Muscle layer of colon (tissue), 2 donors: ENCODE results near the gene LBHD1.
"Not testable (repeated sequence)": the region's sequence is repeated elsewhere in the genome, so short reads cannot be mapped to it uniquely, and the experiment has no call there.

Source experiments
- H3K27ac ChIP-seq: one replicate; pipeline ENCODE4 v1.7.0; 2013; ENCODE audit warnings: low read depth, mild to moderate bottlenecking, low read length, moderate library complexity
- H3K27me3 ChIP-seq, 2 donors: one replicate each; pipeline ENCODE4 v1.7.0; 2013; ENCODE audit warnings: low read length in 2 of 2, mild to moderate bottlenecking in 2 of 2; ENCODE audit not compliant: insufficient read depth in 2 of 2, control insufficient read depth in 1 of 2
- H3K36me3 ChIP-seq: one replicate; pipeline ENCODE4 v1.7.0; 2013; ENCODE audit warnings: mild to moderate bottlenecking, low read length; ENCODE audit not compliant: insufficient read depth
- H3K4me1 ChIP-seq: one replicate; pipeline ENCODE4 v1.7.0; 2013; ENCODE audit warnings: mild to moderate bottlenecking, low read length; ENCODE audit not compliant: insufficient read depth
- H3K4me3 ChIP-seq, 2 donors: one replicate each; pipeline ENCODE4 v1.7.0; 2013; ENCODE audit warnings: low read length in 2 of 2, low read depth in 1 of 2, mild to moderate bottlenecking in 1 of 2, moderate library complexity in 1 of 2
- H3K9ac ChIP-seq: one replicate; pipeline ENCODE4 v1.7.0; 2013; ENCODE audit warnings: low read length
- H3K9me3 ChIP-seq: one replicate; pipeline ENCODE4 v1.7.0; 2013; ENCODE audit warnings: mild to moderate bottlenecking, low read length
- donor health status: abdominal sarcoma.
- donor health status: Adenocarcinoma of cecum.

The LBHD1 gene

DNA sequence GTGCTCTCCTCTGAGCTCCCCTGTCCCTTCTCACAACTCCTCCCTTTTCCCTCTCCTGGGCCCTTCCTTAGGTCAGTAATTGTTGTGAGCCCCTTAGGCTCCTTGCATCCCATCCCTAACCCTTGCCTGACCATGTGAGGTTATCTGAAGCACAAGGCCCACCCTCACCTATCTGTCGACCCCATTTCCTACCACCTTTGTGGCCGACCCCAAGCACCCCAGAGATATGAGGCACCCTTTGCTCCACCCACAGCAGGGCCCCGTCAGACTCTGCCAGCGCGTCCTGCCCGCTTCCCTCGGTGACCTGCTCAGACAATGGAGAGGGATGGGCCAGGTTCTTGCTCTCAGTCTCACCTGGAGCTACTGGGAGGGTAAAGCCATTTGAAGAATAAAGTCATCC is 36.7 kb upstream of the LBHD1 start:
- Histone ChIP-seq H3K4me1 (peaks cover 37% of the 10 kb centered on the region), H3K36me3 (peaks cover 21% of the 10 kb centered on the region), H3K27me3 (no peaks in the 10 kb centered on the region), H3K27ac (peak overlapping the region; percentile 90), H3K4me3 (peak overlapping the region; percentile 51 to 90), H3K9ac (peak overlapping the region; percentile 79), H3K9me3 (no peaks in the 10 kb centered on the region)

DNA sequence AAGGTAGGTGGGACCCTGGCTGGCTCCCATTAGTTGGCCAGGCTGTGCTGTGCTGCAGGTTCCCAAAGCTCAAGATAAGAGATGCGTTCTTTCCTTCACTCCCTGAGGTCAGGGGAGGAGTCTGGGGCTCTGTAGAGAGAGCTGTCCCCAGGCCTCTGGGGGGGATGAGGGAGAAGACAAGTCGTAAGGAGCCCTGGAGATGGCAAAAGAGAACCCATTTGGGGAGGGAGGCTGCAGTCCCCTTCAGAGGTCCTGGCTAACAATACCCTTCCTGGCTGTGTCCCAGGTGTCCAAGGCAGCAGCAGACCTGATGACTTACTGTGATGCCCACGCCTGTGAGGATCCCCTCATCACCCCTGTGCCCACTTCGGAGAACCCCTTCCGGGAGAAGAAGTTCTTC is 36.3 kb upstream of the LBHD1 start:
- no peaks in the 10 kb centered on the region for H3K27me3 ChIP-seq
- H3K36me3 ChIP-seq: peaks cover 17% of the 10 kb centered on the region
- no peaks in the 10 kb centered on the region for H3K9me3 ChIP-seq
- H3K9ac ChIP-seq: no peak overlapping the region
- peaks cover 37% of the 10 kb centered on the region for H3K4me1 ChIP-seq
- H3K27ac ChIP-seq: peak overlapping the region; percentile 90
- peak overlapping the region; percentile 51 to 90 for H3K4me3 ChIP-seq

GRCh38 chr11:62707277-62707861 is 35.3 kb upstream of the LBHD1 start, which contains the start of the genes BSCL2 and GNG3:
TSS of gene BSCL2 (minus strand) at chr11:62707424. CDS start at chr11:62707195, 229 bp downstream.
TSS of gene GNG3 (plus strand) at chr11:62707676. CDS start at chr11:62708296, 620 bp downstream.
- peak within 1 kb of the TSS; percentile 90 for H3K27ac ChIP-seq
- H3K4me3 ChIP-seq: peak within 1 kb of the TSS; percentile 51 to 90
- H3K36me3 ChIP-seq: peaks cover 9% of the 10 kb centered on the region
- H3K4me1 ChIP-seq: peaks cover 37% of the 10 kb centered on the region
- no peaks in the 10 kb centered on the region for H3K9me3 ChIP-seq
- H3K9ac ChIP-seq: peak within 1 kb of the TSS; percentile 14
- H3K27me3 ChIP-seq: no peaks in the 10 kb centered on the region

- Histone ChIP-seq H3K36me3 (peaks cover 6% of the 10 kb centered on the region), H3K9ac (peak overlapping the region; percentile 14), H3K27ac (peak overlapping the region; percentile 86), H3K27me3 (no peaks in the 10 kb centered on the region), H3K9me3 (no peaks in the 10 kb centered on the region), H3K4me3 (peak overlapping the region; percentile 43 to 88), H3K4me1 (peaks cover 37% of the 10 kb centered on the region)
Measured at GRCh38 chr11:62706850-62707247, 34.8 kb upstream of the LBHD1 start.

DNA sequence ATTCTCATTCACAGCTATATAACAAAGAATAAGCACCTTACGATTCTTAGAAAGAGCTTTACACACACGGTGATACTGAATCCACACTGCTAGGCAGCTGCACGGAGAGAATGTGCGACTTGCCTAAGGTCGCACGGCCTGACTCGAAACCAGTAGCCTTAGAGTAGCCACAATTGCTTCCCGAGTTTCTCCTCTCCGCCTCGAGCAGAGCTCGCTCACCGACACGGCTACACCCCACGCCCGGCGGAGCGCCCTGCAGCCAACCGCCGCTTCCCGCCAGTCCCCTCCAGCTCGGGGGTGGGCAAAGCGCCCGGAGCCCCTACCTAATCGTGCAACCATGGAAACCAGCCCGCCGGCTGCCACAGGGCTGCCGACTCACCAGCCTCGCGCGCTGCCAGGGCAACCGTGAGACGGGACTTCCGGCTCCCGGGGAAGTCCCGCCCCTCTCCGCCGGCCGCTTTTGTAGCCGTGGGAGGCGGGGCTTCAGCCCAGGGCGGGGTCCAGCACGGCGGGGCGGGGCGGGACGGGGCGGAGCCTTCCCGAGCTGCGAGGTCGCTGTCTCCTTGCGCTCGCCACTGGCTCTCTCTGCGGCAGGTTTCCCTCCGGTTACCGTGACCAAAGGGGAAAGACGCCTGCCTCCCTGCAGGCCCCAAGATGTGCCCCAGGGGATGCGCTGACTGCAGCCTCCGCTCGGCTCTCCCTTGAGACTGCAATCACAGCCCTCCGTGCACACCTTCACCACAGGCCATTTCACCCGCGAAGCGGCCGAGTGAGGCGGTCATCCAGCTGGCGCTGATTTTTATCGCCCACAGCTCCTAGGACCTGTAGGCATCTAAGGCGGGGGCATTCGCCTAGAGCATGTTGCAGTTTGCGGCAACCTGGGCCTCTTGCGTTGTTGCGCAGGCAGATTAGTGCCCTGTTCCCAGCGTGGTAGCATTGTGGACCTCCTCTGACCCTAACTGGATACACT is 34.1 kb upstream of the LBHD1 start:
- H3K27ac ChIP-seq: peak overlapping the region; percentile 94
- H3K9me3 ChIP-seq: no peaks in the 10 kb centered on the region
- peak overlapping the region; percentile 92 for H3K9ac ChIP-seq
- H3K27me3 ChIP-seq: no peaks in the 10 kb centered on the region
- H3K4me1 ChIP-seq: peaks cover 37% of the 10 kb centered on the region
- H3K36me3 ChIP-seq: peaks cover 1% of the 10 kb centered on the region
- peak overlapping the region; percentile 43 to 88 for H3K4me3 ChIP-seq

- H3K9ac ChIP-seq: peak overlapping the region; percentile 92
- H3K9me3 ChIP-seq: no peaks in the 10 kb centered on the region
- H3K4me1 ChIP-seq: peaks cover 36% of the 10 kb centered on the region
- no peaks in the 10 kb centered on the region for H3K36me3 ChIP-seq
- H3K27me3 ChIP-seq: no peaks in the 10 kb centered on the region
- peak overlapping the region; percentile 43 to 88 for H3K4me3 ChIP-seq
- peak overlapping the region; percentile 94 for H3K27ac ChIP-seq
Measured at GRCh38 chr11:62705413-62705812, 33.3 kb upstream of the LBHD1 start.

- H3K4me1 ChIP-seq: peaks cover 27% of the 10 kb centered on the region
- not testable (repeated sequence) for H3K9ac ChIP-seq, H3K27me3 ChIP-seq, H3K9me3 ChIP-seq, H3K36me3 ChIP-seq, H3K4me3 ChIP-seq, H3K27ac ChIP-seq
Measured at GRCh38 chr11:62703921-62704320, 31.9 kb upstream of the LBHD1 start.

DNA sequence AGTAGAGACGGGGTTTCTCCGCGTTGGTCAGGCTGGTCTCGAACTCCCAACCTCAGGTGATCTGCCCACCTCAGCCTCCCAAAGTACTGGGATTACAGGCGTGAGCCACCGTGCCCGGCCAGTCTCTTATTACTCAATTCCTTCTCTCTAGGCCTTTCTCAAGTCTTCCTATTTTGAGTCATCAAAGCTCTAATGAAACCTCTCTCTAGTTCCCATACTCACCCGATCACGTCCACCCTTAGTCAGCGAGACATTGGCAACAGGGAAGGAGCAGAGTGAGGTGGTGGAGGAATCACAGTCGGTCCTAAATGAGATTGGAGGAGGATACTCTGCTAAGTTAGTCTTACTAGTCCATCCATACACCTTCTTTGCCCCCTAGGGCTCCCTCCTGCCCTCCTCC is 30.2 kb upstream of the LBHD1 start:
- no peak overlapping the region for H3K27ac ChIP-seq
- H3K9me3 ChIP-seq: no peaks in the 10 kb centered on the region
- H3K4me3 ChIP-seq: no peak overlapping the region
- H3K4me1 ChIP-seq: peaks cover 18% of the 10 kb centered on the region
- no peak overlapping the region for H3K9ac ChIP-seq
- no peaks in the 10 kb centered on the region for H3K27me3 ChIP-seq
- H3K36me3 ChIP-seq: no peaks in the 10 kb centered on the region

DNA sequence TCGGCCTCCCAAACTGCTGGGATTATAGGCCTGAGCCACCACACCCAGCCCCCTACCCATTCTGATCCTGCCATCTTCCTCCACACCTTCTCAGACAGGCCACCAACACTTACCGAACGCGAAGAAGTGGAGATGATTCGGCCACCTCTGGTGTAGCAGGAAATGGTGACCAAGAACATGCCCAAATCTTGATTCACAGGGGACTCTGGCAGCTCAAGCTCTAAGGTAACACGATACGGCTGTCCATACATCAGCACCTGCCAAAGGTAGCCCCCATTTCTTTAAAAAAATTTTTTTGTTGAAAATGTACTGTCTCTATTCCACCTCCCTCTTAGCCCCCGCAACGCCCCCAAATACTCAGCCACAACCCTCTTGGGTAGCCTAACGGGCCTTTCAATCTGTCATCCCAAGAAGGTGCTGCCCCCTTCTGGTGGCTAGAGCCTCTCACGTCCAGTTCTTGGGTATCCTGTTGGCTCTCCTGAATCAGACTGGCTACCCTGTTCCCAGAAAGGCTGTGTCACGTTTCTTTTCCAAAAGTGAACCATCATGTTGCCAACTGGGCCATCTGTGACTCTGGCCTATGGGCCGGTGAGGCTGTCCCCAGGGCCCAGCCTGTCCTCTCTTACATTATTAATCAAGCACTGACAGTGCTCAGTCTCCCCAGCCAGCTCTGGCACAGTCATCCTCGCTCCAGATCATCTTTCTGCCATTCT is 22.5 kb upstream of the LBHD1 start:
- H3K27ac ChIP-seq: no peak overlapping the region
- no peaks in the 10 kb centered on the region for H3K9me3 ChIP-seq
- H3K27me3 ChIP-seq: no peaks in the 10 kb centered on the region
- no peak overlapping the region for H3K9ac ChIP-seq
- peaks cover 15% of the 10 kb centered on the region for H3K4me1 ChIP-seq
- peaks cover 18% of the 10 kb centered on the region for H3K36me3 ChIP-seq
- no peak overlapping the region for H3K4me3 ChIP-seq

- H3K27me3 ChIP-seq, H3K9ac ChIP-seq, H3K27ac ChIP-seq, H3K9me3 ChIP-seq, H3K4me3 ChIP-seq: not testable (repeated sequence)
- Histone ChIP-seq H3K4me1 (peaks cover 15% of the 10 kb centered on the region), H3K36me3 (peaks cover 18% of the 10 kb centered on the region)
Measured at GRCh38 chr11:62693624-62694023, 21.6 kb upstream of the LBHD1 start.
